NT2/D1 (cell line): ENCODE data around the gene ACSL1.
"Not testable (repeated sequence)": the region's sequence is repeated elsewhere in the genome, so short reads cannot be mapped to it uniquely, and the experiment has no call there.

Source experiments
- DNase-seq: peaks from one replicate; pipeline ENCODE4 v3.0.0-alpha.2; 2011; ENCODE audit warnings: low read depth, low spot score
- H3K27me3 ChIP-seq: 2 replicates; pipeline ENCODE4 v1.6.0; 2011; ENCODE audit warnings: mild to moderate bottlenecking; ENCODE audit not compliant: insufficient read length, insufficient read depth
- H3K36me3 ChIP-seq: 2 replicates; pipeline ENCODE4 v1.6.1; 2011; ENCODE audit warnings: mild to moderate bottlenecking, low read length, mixed read lengths; ENCODE audit not compliant: insufficient read depth, insufficient read length
- H3K4me1 ChIP-seq: 2 replicates; pipeline ENCODE4 v1.5.1; 2011; ENCODE audit not compliant: insufficient read depth, insufficient read length
- H3K4me3 ChIP-seq: 2 replicates; pipeline ENCODE4 v1.5.1; 2011; ENCODE audit warnings: low read depth; ENCODE audit not compliant: insufficient read length
- H3K9ac ChIP-seq: 2 replicates; pipeline ENCODE4 v1.6.0; 2011; ENCODE audit warnings: low read depth; ENCODE audit not compliant: insufficient read length
- H3K9me3 ChIP-seq: 2 replicates; pipeline ENCODE4 v1.5.1; 2011; ENCODE audit warnings: mild to moderate bottlenecking, low read length; ENCODE audit not compliant: insufficient read depth
- SUZ12 ChIP-seq: IDR thresholded peaks from 2 replicates; pipeline ENCODE4 v1.6.1; 2011; ENCODE audit not compliant: insufficient read length, insufficient read depth; ENCODE audit errors: extremely low read depth
- YY1 ChIP-seq: IDR thresholded peaks from 2 replicates; pipeline ENCODE4 v1.6.1; 2011; ENCODE audit not compliant: insufficient read length, insufficient read depth
- ZNF274 ChIP-seq: IDR thresholded peaks from 2 replicates; pipeline ENCODE4 v1.6.1; 2011; ENCODE audit warnings: mild to moderate bottlenecking, low read depth, low read length

The ACSL1 gene

DNA sequence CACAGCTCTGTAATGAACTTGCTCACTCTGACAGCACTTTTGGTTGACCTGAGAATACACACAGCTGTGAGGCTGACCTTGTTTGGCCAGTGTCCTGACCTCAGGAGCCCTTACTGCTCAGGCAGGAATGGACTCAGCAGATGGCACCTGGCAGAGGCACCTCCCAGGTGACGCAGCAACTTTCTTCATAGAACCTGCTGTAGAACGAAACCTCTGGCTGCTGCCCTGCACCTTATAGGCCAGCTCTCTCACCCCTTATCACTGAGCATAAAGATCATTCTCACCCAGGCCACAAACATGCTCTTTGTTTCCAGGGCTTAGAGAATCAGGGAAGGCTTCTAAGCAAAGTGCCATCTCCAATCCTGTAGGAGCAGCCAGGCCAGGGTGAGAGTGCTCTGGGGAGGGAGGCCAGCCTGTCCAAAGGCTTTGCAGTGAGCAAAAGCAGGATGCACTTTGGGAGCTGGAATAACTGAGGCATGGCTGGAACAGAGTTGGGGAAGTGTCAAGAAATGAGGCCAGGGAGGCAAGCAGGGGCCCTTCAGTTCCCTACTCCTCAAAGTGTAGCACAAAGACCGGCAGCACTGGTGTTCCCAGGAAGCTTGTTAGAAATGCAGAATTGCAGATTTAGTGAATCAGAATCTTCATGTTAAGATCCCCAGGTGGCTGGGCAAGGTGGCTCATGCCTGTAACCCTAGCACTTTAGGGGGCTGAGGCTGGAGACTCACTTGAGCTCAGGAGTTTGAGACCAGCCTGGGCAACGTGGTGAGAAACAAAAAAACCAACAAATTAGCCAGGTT, 78.5 kb downstream of the ACSL1 start:
- no peaks in the 10 kb centered on the region for H3K27me3 ChIP-seq
- DNase-seq = no peak
- no peak overlapping the region for H3K9ac ChIP-seq
- H3K36me3 ChIP-seq = no peaks in the 10 kb centered on the region
- H3K4me1 ChIP-seq = peaks cover 3% of the 10 kb centered on the region
- no peaks in the 10 kb centered on the region for H3K9me3 ChIP-seq
- no peak overlapping the region for H3K4me3 ChIP-seq
- TF ChIP-seq YY1 (no peak), SUZ12 (no peak), ZNF274 (no peak)

DNA sequence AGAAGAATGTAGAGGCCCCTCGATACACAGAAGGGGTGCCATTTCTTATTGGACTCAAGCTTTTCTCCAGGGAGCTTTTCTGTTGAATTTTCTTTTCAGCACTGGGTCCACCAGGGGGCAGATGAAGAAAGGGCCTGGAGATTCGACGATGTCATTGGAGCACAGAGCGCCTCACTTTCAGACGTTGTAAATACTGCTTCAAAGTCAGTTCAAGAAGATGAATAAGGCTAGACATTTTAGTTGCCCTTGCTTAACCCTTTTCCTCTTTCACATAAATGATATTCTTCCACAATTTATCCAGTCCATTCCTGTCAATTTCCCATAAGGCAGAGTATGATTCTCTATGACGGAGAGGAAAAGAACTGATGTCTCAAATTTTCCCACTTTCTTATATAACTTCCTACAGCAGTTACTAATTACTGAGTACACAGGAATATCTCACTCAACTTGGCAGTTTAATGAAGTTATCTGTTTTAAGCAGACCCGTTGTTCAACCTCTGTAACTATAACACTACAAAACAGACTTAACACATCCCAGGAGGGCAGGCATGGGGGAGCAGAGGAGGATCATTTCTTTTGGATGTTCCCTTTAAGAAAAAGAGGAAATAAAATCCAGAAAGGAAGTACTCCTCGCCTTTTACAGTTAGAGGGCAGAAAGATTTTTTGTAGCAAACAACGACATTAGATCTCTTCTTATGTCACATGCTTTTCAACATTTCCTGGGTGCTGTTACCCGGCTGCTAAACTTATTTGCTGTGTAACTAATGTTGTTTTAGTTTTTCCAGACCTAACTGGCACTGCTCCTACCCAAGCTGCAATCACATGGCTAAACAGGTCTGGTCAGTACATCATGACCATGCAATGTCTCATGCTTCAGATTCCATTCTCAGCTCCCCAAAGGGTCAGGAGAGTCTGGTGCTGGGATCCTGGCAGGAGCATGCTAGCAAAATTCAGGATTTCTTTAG, 79.7 kb downstream of the ACSL1 start:
- peaks cover 3% of the 10 kb centered on the region for H3K4me1 ChIP-seq
- DNase-seq = peak; percentile 40
- no peak overlapping the region for H3K4me3 ChIP-seq
- no peaks in the 10 kb centered on the region for H3K36me3 ChIP-seq
- TF ChIP-seq ZNF274 (no peak), SUZ12 (no peak), YY1 (no peak)
- no peak overlapping the region for H3K9ac ChIP-seq
- peaks cover 5% of the 10 kb centered on the region; the same call in 1 of the 2 replicates for H3K9me3 ChIP-seq
- no peaks in the 10 kb centered on the region for H3K27me3 ChIP-seq

DNA sequence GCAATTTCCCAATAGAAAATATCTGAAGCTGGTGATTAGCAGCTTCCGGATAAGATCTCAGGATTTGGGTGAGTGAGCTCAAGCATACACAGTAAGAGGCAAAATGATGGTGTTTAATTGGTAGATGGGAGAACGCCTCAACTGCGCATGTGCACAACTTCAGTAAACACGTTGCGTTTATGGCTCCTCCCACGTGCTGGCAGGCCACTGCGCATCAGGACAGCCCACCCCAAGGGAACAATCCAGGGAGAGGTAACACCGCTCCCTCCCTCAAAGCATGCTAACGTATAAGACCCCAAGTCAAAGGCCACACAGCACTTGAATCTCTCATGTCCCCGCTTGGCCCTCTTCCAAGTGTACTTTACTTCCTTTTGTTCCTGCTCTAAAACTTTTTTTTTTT, 81.5 kb downstream of the ACSL1 start:
- Histone ChIP-seq H3K9ac (no peak overlapping the region), H3K9me3 (peaks cover 10% of the 10 kb centered on the region; the same call in 1 of the 2 replicates), H3K4me1 (peaks cover 3% of the 10 kb centered on the region), H3K36me3 (no peaks in the 10 kb centered on the region), H3K27me3 (no peaks in the 10 kb centered on the region), H3K4me3 (no peak overlapping the region)
- TF ChIP-seq YY1 (no peak), SUZ12 (no peak), ZNF274 (no peak)
- DNase-seq = no peak

DNA sequence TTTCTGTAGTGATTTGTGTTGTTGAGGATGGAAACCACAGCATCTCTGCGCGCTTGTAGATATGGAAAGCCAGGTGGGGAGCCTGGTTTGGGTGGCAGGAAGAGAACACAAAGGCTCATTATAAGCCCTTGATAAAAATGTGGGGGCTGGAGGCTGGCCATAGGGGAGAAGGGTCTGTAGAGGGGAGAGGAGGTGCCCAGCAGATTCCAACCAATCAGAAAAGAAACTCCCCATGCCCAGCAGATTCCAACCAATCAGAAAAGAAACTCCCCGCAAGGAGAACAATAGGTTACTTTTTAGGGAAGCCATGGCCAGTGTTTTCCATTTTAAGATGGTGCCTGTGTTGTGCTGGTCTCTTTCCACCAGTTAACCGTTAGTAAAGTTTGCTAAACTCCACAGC, 82.1 kb downstream of the ACSL1 start:
- H3K9me3 ChIP-seq = peaks cover 10% of the 10 kb centered on the region; the same call in 1 of the 2 replicates
- DNase-seq = no peak
- TF ChIP-seq SUZ12 (no peak), ZNF274 (no peak), YY1 (no peak)
- no peaks in the 10 kb centered on the region for H3K36me3 ChIP-seq
- no peak overlapping the region for H3K9ac ChIP-seq
- H3K27me3 ChIP-seq = no peaks in the 10 kb centered on the region
- H3K4me1 ChIP-seq = peaks cover 3% of the 10 kb centered on the region
- no peak overlapping the region for H3K4me3 ChIP-seq

DNA sequence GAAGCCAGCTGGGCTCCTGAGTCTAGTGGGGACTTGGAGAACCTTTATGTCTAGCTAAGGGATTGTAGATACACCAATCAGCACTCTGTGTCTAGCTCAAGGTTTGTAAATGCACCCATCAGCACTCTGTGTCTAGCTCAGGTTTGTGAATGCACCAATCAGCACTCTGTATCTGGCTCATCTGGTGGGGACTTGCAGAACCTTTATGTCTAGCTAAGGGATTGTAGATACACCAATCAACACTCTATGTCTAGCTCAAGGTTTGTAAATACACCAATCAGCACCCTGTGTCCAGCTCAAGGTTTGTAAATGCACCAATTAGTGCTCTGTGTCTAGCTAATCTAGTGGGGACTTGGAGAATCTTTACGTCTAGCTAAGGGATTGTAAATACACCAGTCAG, 84.1 kb downstream of the ACSL1 start:
- not testable (repeated sequence) for H3K36me3 ChIP-seq, H3K9me3 ChIP-seq, H3K4me1 ChIP-seq, H3K4me3 ChIP-seq, H3K9ac ChIP-seq, DNase-seq, H3K27me3 ChIP-seq

DNA sequence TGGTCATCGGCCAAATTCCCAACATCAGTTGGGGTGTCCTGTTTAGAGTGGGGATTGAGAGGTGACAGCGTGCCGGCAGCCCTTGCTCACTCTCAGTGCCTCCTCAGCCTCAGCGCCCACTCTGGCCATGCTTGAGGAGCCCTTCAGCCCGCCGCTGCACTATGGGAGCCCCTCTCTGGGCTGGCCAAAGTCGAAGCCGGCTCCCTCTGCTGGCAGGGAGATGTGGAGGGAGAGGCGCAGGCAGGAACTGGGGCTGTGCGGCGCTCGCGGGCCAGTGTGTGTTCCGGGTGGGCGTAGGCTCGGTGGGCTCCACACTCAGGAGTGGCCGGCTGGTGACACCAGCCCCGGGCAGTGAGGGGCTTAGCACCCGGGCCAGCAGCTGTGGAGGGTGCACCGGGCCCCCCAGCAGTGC, 84.8 kb downstream of the ACSL1 start:
- Histone ChIP-seq H3K9me3 (peaks cover 10% of the 10 kb centered on the region; the same call in 1 of the 2 replicates), H3K4me3 (no peak overlapping the region), H3K36me3 (no peaks in the 10 kb centered on the region), H3K4me1 (no peaks in the 10 kb centered on the region), H3K9ac (no peak overlapping the region), H3K27me3 (no peaks in the 10 kb centered on the region)
- TF ChIP-seq YY1 (no peak), ZNF274 (no peak), SUZ12 (no peak)
- no peak for DNase-seq

DNA sequence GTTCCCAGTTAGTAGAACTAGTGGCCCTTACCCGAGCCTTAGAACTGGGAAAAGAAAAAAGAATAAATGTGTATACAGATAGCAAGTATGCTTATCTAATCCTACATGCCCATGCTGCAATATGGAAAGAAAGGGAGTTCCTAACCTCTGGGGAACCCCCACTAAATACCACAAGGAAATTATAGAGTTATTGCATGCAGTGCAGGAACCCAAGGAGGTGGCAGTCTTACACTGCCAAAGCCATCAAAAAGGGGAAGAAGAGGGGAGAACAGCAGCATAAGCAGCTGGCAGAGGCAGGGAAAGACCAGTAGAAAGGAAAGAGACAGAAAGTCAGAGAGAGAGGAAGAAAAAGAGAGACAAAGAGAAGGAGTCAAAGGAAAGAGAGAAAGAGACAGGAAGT, 86.2 kb downstream of the ACSL1 start:
- not testable (repeated sequence) for H3K4me3 ChIP-seq, H3K4me1 ChIP-seq, H3K9ac ChIP-seq, DNase-seq, H3K27me3 ChIP-seq, H3K9me3 ChIP-seq, H3K36me3 ChIP-seq
